Esophagus squamous epithelium (tissue), 4 donors: ENCODE measurements around the gene FYN.

Source experiments
- POLR2A ChIP-seq, 4 donors: fragments of 450-650 bp; IDR thresholded peaks; one replicate each; pipeline ENCODE4 v1.6.1; 2017; ENCODE audit warnings: antibody characterized with exemption in 4 of 4, mild to moderate bottlenecking in 4 of 4, moderate library complexity in 3 of 4
- TF ChIP-seq, protein P1 (sequence below), 6 experiments: fragments of 450-650 bp in 4 of 6; fragments of 200-600 bp in 2 of 6; sonication (generic) in 2 of 6; IDR thresholded peaks; one replicate each; pipeline ENCODE4 v1.5.1; 2016 to 2019; ENCODE audit warnings: antibody characterized with exemption in 6 of 6, mild to moderate bottlenecking in 4 of 6, moderate library complexity in 4 of 6

DNA sequence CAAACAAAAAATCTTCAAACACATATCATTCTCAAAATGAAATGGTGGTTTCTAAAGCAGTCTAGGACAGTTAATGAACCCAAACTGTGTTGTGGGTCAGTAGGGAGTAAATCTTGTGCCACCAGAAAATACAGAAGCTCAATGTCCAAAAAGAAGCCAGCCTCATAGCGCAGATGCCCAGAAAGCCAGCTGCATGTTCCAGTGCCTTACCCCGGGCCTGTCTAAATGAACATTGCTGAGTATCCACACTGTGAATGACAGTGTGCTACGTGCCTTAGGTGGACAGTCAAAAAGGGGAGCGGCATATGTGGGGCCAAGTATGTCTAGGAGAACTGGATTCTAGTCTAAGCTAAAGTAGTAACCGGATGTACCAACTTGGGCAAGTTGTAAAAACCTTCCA is 10.9 kb downstream of the FYN start:
- TF ChIP-seq, protein P1, sequence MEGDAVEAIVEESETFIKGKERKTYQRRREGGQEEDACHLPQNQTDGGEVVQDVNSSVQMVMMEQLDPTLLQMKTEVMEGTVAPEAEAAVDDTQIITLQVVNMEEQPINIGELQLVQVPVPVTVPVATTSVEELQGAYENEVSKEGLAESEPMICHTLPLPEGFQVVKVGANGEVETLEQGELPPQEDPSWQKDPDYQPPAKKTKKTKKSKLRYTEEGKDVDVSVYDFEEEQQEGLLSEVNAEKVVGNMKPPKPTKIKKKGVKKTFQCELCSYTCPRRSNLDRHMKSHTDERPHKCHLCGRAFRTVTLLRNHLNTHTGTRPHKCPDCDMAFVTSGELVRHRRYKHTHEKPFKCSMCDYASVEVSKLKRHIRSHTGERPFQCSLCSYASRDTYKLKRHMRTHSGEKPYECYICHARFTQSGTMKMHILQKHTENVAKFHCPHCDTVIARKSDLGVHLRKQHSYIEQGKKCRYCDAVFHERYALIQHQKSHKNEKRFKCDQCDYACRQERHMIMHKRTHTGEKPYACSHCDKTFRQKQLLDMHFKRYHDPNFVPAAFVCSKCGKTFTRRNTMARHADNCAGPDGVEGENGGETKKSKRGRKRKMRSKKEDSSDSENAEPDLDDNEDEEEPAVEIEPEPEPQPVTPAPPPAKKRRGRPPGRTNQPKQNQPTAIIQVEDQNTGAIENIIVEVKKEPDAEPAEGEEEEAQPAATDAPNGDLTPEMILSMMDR (IDR thresholded peaks at IDR 0.05), result no peak
- no peak for TF ChIP-seq POLR2A (IDR thresholded peaks at IDR 0.05)
